Gastroesophageal sphincter (tissue), 4 donors: ENCODE results near the gene DCAF11. TPM values are rescaled to one million over a fixed set of nuclear protein-coding genes. Genes with fewer than 3 reads are reported as not detected.

Experiments used
- ATAC-seq: fragments of 150-250 bp; one replicate; pipeline ENCODE4 v1.9.1; 2016; ENCODE audit warnings: mild to moderate bottlenecking, moderate library complexity
- H3K27ac ChIP-seq, 4 donors: fragments of 200-600 bp; sonication (generic) in 3 of 4; 1 replicate in 3 of 4; 2 replicates in 1 of 4; pipeline ENCODE4 v1.5.1; 2016 to 2019
- H3K27me3 ChIP-seq: fragments of 200-600 bp; sonication (generic); one replicate; pipeline ENCODE4 v1.5.1; 2019
- H3K36me3 ChIP-seq, 2 donors: fragments of 200-600 bp; sonication (generic); one replicate each; pipeline ENCODE4 v1.5.1; 2019; ENCODE audit warnings: control low read depth in 1 of 2
- H3K4me1 ChIP-seq, 3 donors: fragments of 200-600 bp; sonication (generic); 1 replicate in 2 of 3; 2 replicates in 1 of 3; pipeline ENCODE4 v1.5.1; 2016 to 2019; ENCODE audit warnings: control low read depth in 2 of 3
- H3K4me3 ChIP-seq, 2 donors: fragments of 200-600 bp; sonication (generic); one replicate each; pipeline ENCODE4 v1.5.1; 2019; ENCODE audit warnings: mild to moderate bottlenecking in 1 of 2, moderate library complexity in 1 of 2
- H3K9me3 ChIP-seq, 3 donors: fragments of 200-600 bp; sonication (generic); one replicate each; pipeline ENCODE4 v1.5.1; 2017 to 2019; ENCODE audit warnings: control low read depth in 2 of 3
- CTCF ChIP-seq, 4 experiments: fragments of 200-600 bp in 2 of 4; fragments of 450-650 bp in 2 of 4; sonication (generic) in 1 of 4; IDR thresholded peaks; one replicate each; pipeline ENCODE4 v1.5.1; 2017 to 2019; ENCODE audit warnings: antibody characterized with exemption in 4 of 4, mild to moderate bottlenecking in 2 of 4, moderate library complexity in 2 of 4
- EP300 ChIP-seq: sonication (generic); formaldehyde crosslinking; IDR thresholded peaks from one replicate; pipeline ENCODE4 v1.6.1; 2017; ENCODE audit warnings: antibody characterized with exemption, mild to moderate bottlenecking
- POLR2A ChIP-seq, 2 donors: fragments of 450-650 bp; IDR thresholded peaks; one replicate each; pipeline ENCODE4 v1.6.1; 2017; ENCODE audit warnings: antibody characterized with exemption in 2 of 2, mild to moderate bottlenecking in 2 of 2, moderate library complexity in 1 of 2
- POLR2AphosphoS5 ChIP-seq: sonication (generic); formaldehyde crosslinking; IDR thresholded peaks from one replicate; pipeline ENCODE4 v1.6.1; 2017; ENCODE audit warnings: antibody characterized with exemption
- WGBS, 2 donors: methylation state at CpG; one replicate each; pipeline ENCODE4 v1.1.5; 2018; ENCODE audit warnings: low coverage in 1 of 2; 5-methylcytosine and 5-hydroxymethylcytosine counted together
- total RNA-seq, 4 donors: library from RNA; depleted of rRNA; stranded (reverse); fragments of >200 nt; gene quantifications; one replicate each; pipeline ENCODE4 v1.1.0, GENCODE V29; 2016

The DCAF11 gene
- total RNA-seq, 4 donors from 2014 or later = 58.0 to 81.6 (median 71.6) TPM

- peak overlapping the region in 3 of 4 donors; percentile 93 to 97 (median 95) for H3K27ac ChIP-seq
- no peak for ATAC-seq
- H3K9me3 ChIP-seq = no peaks in the 10 kb centered on the region
- H3K27me3 ChIP-seq = no peaks in the 10 kb centered on the region
- peak overlapping the region; percentile 59 to 94 for H3K4me3 ChIP-seq
- WGBS, 2 donors = 25 to 72% methylated on average over 4 to 5 of the region's 12 CpGs
- peaks cover 0 to 31% (median 8%) of the 10 kb centered on the region in 3 donors for H3K4me1 ChIP-seq
- TF ChIP-seq POLR2A (IDR thresholded peaks at IDR 0.05) = peak in 1 of 2 donors; percentile 21
- TF ChIP-seq CTCF (IDR thresholded peaks at IDR 0.05) = no peak
- H3K36me3 ChIP-seq = peaks cover 0 to 29% of the 10 kb centered on the region in 2 donors
Observed at GRCh38 chr14:24095271-24096068, 19.1 kb upstream of the DCAF11 start.

GRCh38 chr14:24096545-24097181 lies 17.9 kb upstream of the DCAF11 start:
- Histone ChIP-seq H3K9me3 (no peaks in the 10 kb centered on the region), H3K27me3 (no peaks in the 10 kb centered on the region), H3K36me3 (peaks cover 0 to 34% of the 10 kb centered on the region in 2 donors), H3K27ac (no peak overlapping the region), H3K4me3 (no peak overlapping the region), H3K4me1 (peaks cover 0 to 31% (median 8%) of the 10 kb centered on the region in 3 donors)
- ATAC-seq = no peak
- 94 to 100% methylated on average over 1 to 6 of the region's 8 CpGs for WGBS, 2 donors
- TF ChIP-seq EP300 (no peak), POLR2AphosphoS5 (no peak), POLR2A (IDR thresholded peaks at IDR 0.05) (no peak), CTCF (IDR thresholded peaks at IDR 0.05) (no peak)

- no peak overlapping the region for H3K27ac ChIP-seq
Observed at GRCh38 chr14:24098229-24098926, 16.2 kb upstream of the DCAF11 start.

More at GRCh38 chr14:24098229-24098926, 16.2 kb upstream of the DCAF11 start:
- Histone ChIP-seq H3K9me3 (no peaks in the 10 kb centered on the region), H3K4me1 (peaks cover 0 to 25% (median 8%) of the 10 kb centered on the region in 3 donors), H3K4me3 (no peak overlapping the region), H3K36me3 (peaks cover 0 to 42% of the 10 kb centered on the region in 2 donors), H3K27me3 (no peaks in the 10 kb centered on the region)
- WGBS, 2 donors = 83 to 98% methylated on average over 1 to 6 of the region's 16 CpGs
- TF ChIP-seq POLR2A (IDR thresholded peaks at IDR 0.05) (no peak), CTCF (IDR thresholded peaks at IDR 0.05) (no peak), EP300 (no peak), POLR2AphosphoS5 (no peak)
- no peak for ATAC-seq
